Mesenchymal stem cell (in vitro differentiated cells and primary cell): ENCODE measurements around the gene PLXDC1.
"Not testable (repeated sequence)": the region's sequence is repeated elsewhere in the genome, so short reads cannot be mapped to it uniquely, and the experiment has no call there.

Experiments
- DNase-seq: peaks from one replicate; pipeline ENCODE4 v3.0.0-alpha.2; 2013
- H2AFZ ChIP-seq: one replicate; pipeline ENCODE4 v1.6.1; 2013; ENCODE audit warnings: low read depth, mild to moderate bottlenecking, control low read depth, inconsistent platforms, low read length, moderate library complexity
- H2AK5ac ChIP-seq: 2 replicates; pipeline ENCODE4 v1.6.1; 2013; ENCODE audit warnings: low read length, moderate library complexity, mild to moderate bottlenecking, inconsistent platforms; ENCODE audit not compliant: severe bottlenecking
- H2BK120ac ChIP-seq: one replicate; pipeline ENCODE4 v1.6.1; 2013; ENCODE audit warnings: low read depth, mild to moderate bottlenecking, inconsistent platforms, low read length, moderate library complexity
- H2BK12ac ChIP-seq, 2 experiments: one replicate each; pipeline ENCODE4 v1.6.1; 2013; ENCODE audit warnings: inconsistent platforms in 2 of 2, low read length in 2 of 2, mild to moderate bottlenecking in 2 of 2, moderate library complexity in 2 of 2, control low read depth in 1 of 2
- H2BK15ac ChIP-seq: one replicate; pipeline ENCODE4 v1.6.1; 2013; ENCODE audit warnings: mild to moderate bottlenecking, low read depth, inconsistent platforms; ENCODE audit not compliant: poor library complexity, severe bottlenecking
- H2BK5ac ChIP-seq: 2 replicates; pipeline ENCODE4 v1.6.1; 2013; ENCODE audit warnings: low read depth, mild to moderate bottlenecking, low read length, control low read depth, inconsistent platforms; ENCODE audit not compliant: poor library complexity, severe bottlenecking
- H3K14ac ChIP-seq, 2 experiments: one replicate each; pipeline ENCODE4 v1.6.1; 2013; ENCODE audit warnings: inconsistent platforms in 2 of 2, low read length in 2 of 2, control low read depth in 1 of 2, mild to moderate bottlenecking in 1 of 2, moderate library complexity in 1 of 2
- H3K18ac ChIP-seq, 2 experiments: one replicate each; pipeline ENCODE4 v1.6.1; 2013; ENCODE audit warnings: inconsistent platforms in 2 of 2, low read length in 2 of 2, control low read depth in 1 of 2, low read depth in 1 of 2, mild to moderate bottlenecking in 1 of 2
- H3K23ac ChIP-seq, 2 experiments: one replicate each; pipeline ENCODE4 v1.6.1; 2013; ENCODE audit warnings: inconsistent platforms in 2 of 2, low read length in 2 of 2, mild to moderate bottlenecking in 2 of 2, moderate library complexity in 2 of 2, control low read depth in 1 of 2
- H3K27ac ChIP-seq: 2 replicates; pipeline ENCODE4 v1.5.1; 2013; ENCODE audit warnings: mild to moderate bottlenecking, moderate library complexity, low read length, control low read depth, inconsistent platforms; ENCODE audit not compliant: poor library complexity, severe bottlenecking
- H3K27me3 ChIP-seq, 2 experiments: 2 replicates each; pipeline versions ENCODE4 v1.6.1 to v1.7.0; 2013; ENCODE audit warnings: low read length in 2 of 2, mild to moderate bottlenecking in 2 of 2, moderate library complexity in 2 of 2, control low read depth in 1 of 2, inconsistent platforms in 1 of 2; ENCODE audit not compliant: control insufficient read depth in 1 of 2, insufficient read depth in 1 of 2
- H3K36me3 ChIP-seq, 2 experiments: 2 replicates each; pipeline versions ENCODE4 v1.6.1 to v1.7.0; 2013; ENCODE audit warnings: low read length in 2 of 2, control low read depth in 1 of 2, inconsistent platforms in 1 of 2, low read depth in 1 of 2, mild to moderate bottlenecking in 1 of 2; ENCODE audit not compliant: insufficient read depth in 2 of 2, control insufficient read depth in 1 of 2
- H3K4ac ChIP-seq, 2 experiments: one replicate each; pipeline ENCODE4 v1.6.1; 2013; ENCODE audit warnings: inconsistent platforms in 2 of 2, low read length in 2 of 2, mild to moderate bottlenecking in 2 of 2, moderate library complexity in 2 of 2, control low read depth in 1 of 2, low read depth in 1 of 2
- H3K4me1 ChIP-seq: 2 replicates; pipeline ENCODE4 v1.6.1; 2013; ENCODE audit warnings: low read depth, low read length, control low read depth; ENCODE audit not compliant: control insufficient read depth, insufficient read depth
- H3K4me2 ChIP-seq: 2 replicates; pipeline ENCODE4 v1.6.1; 2013; ENCODE audit warnings: low read length, mild to moderate bottlenecking, inconsistent platforms; ENCODE audit not compliant: poor library complexity, severe bottlenecking
- H3K4me3 ChIP-seq, 2 experiments: 2 replicates each; pipeline versions ENCODE4 v1.5.1 to v1.7.0; 2013; ENCODE audit warnings: low read length in 2 of 2, mild to moderate bottlenecking in 2 of 2, control low read depth in 1 of 2, low read depth in 1 of 2; ENCODE audit not compliant: insufficient read depth in 1 of 2
- H3K79me1 ChIP-seq: replicated peaks from 2 replicates; pipeline ENCODE4 v1.6.1; 2013; ENCODE audit warnings: mild to moderate bottlenecking, control low read depth, low read length, inconsistent platforms; ENCODE audit not compliant: poor library complexity, severe bottlenecking
- H3K9ac ChIP-seq: 2 replicates; pipeline ENCODE4 v1.7.0; 2013; ENCODE audit warnings: mild to moderate bottlenecking, low read length, moderate library complexity
- H3K9me3 ChIP-seq: 2 replicates; pipeline ENCODE4 v1.7.0; 2013; ENCODE audit warnings: mild to moderate bottlenecking, low read length; ENCODE audit not compliant: control insufficient read depth
- H4K8ac ChIP-seq: one replicate; pipeline ENCODE4 v1.6.1; 2013; ENCODE audit warnings: inconsistent platforms, mild to moderate bottlenecking, low read length, moderate library complexity
- H4K91ac ChIP-seq: one replicate; pipeline ENCODE4 v1.6.1; 2013; ENCODE audit warnings: mild to moderate bottlenecking, low read length, inconsistent platforms
- whole genome bisulfite sequencing: methylation state at CpG from one replicate; pipeline ENCODE4 v1.1.7; 2013; ENCODE audit warnings: mixed read lengths; 5-methylcytosine and 5-hydroxymethylcytosine counted together

PLXDC1 gene

GRCh38 chr17:39168503-39168902 is 17.1 kb upstream of the PLXDC1 start:
- H3K23ac ChIP-seq, H2BK120ac ChIP-seq, H3K18ac ChIP-seq, H3K14ac ChIP-seq, H4K91ac ChIP-seq, H2BK15ac ChIP-seq, H3K4ac ChIP-seq, H2BK5ac ChIP-seq, H3K4me1 ChIP-seq, H3K36me3 ChIP-seq, DNase-seq, H2BK12ac ChIP-seq, H3K4me3 ChIP-seq, H3K4me2 ChIP-seq, H2AFZ ChIP-seq, H2AK5ac ChIP-seq, H3K9me3 ChIP-seq, H3K9ac ChIP-seq, H4K8ac ChIP-seq, H3K27ac ChIP-seq, H3K79me1 ChIP-seq: not testable (repeated sequence)
- WGBS = 88% methylated on average over 10 of the region's 10 CpGs
- peaks cover 24 to 52% of the 10 kb centered on the region in 2 experiments for H3K27me3 ChIP-seq

DNA sequence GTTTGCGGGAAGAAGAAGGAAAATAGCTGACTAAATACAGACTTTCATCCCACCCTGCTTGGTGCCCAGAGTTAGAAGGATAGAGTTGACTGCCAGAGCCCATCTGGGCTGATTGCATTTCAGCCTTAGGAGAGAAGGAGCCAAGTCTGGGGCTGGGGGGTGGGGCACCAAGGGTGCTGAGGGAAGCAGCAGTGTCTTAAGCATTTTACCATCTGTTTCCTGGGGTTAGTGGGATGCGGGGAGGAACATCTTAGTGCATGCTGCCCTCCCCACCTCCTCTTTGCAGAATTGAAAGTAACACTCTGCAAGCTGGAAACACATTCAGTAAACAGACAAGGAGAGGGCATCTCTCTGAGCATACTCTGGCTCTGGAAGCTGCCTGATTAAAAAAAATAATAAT is 16.0 kb upstream of the PLXDC1 start:
- no peak overlapping the region for H3K18ac ChIP-seq
- no peak overlapping the region for H2AFZ ChIP-seq
- H2BK5ac ChIP-seq = no peak overlapping the region
- H3K23ac ChIP-seq = no peak overlapping the region
- H2BK12ac ChIP-seq = no peak overlapping the region
- no peak overlapping the region for H3K14ac ChIP-seq
- no peak overlapping the region for H4K8ac ChIP-seq
- no peak overlapping the region for H2AK5ac ChIP-seq
- no peaks in the 10 kb centered on the region for H3K9me3 ChIP-seq
- 75% methylated on average over 2 of the region's 2 CpGs for WGBS
- peaks cover 5% of the 10 kb centered on the region for H3K4me1 ChIP-seq
- peaks cover 24 to 47% of the 10 kb centered on the region in 2 experiments for H3K27me3 ChIP-seq
- no peak overlapping the region for H3K4me3 ChIP-seq
- H3K36me3 ChIP-seq = no peaks in the 10 kb centered on the region
- DNase-seq = no peak
- no peak overlapping the region for H3K4ac ChIP-seq
- no peaks in the 10 kb centered on the region for H3K79me1 ChIP-seq
- no peak overlapping the region for H2BK15ac ChIP-seq
- no peak overlapping the region for H4K91ac ChIP-seq
- H3K4me2 ChIP-seq = no peak overlapping the region
- H3K27ac ChIP-seq = no peak overlapping the region
- H2BK120ac ChIP-seq = no peak overlapping the region
- no peak overlapping the region for H3K9ac ChIP-seq

DNA sequence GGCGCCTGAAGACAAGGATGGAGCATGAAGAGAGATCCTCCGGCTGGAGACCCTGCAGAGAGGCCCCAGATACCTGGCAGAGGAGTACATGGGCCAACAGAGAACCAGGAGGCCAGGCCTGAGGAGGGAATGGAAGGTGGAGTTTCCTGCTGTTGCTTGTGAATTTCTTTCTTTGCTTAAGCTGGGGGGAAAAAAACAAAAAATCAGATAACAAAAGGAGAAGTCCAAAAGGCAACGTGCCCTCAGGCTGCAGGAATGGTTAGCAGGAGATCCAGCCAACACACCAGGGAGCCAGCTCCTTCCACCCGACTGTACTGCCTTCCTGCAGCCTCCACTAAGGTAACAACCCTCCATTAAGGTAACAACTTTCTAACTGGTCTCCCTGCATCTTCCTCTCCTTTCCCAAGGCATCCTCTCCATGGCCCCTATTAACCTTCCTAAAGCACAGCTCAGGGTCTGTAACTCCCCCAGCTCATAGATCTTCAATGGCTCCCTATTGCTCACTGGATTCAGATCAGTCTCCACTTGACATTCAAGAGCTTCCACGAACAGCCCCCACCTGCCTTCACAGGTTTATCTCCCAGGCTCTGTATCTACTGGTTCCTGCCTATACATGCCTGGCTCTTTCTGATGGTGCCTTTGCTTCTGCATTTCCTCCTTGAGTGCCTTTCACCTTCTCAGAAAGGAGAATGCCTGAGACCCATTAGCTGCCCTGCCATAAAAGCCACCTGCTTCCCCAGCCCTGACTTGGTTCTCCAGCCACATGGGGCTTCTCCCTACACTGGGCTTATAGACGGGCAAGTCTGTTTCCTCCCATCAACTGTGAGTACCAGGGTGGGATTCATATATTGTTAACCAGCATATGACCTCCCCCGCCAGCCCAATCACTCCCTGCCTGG is 15.2 kb upstream of the PLXDC1 start:
- H2BK12ac ChIP-seq = no peak overlapping the region
- no peak overlapping the region for H3K4me3 ChIP-seq
- DNase-seq = no peak
- no peaks in the 10 kb centered on the region for H3K36me3 ChIP-seq
- H4K91ac ChIP-seq = no peak overlapping the region
- H3K18ac ChIP-seq = no peak overlapping the region
- no peak overlapping the region for H2AFZ ChIP-seq
- H3K4me1 ChIP-seq = peaks cover 5% of the 10 kb centered on the region
- H2BK120ac ChIP-seq = no peak overlapping the region
- no peak overlapping the region for H3K14ac ChIP-seq
- no peaks in the 10 kb centered on the region for H3K79me1 ChIP-seq
- H2AK5ac ChIP-seq = no peak overlapping the region
- no peak overlapping the region for H3K4me2 ChIP-seq
- no peak overlapping the region for H3K27ac ChIP-seq
- H3K23ac ChIP-seq = no peak overlapping the region
- no peak overlapping the region for H3K9ac ChIP-seq
- H3K4ac ChIP-seq = no peak overlapping the region
- 59% methylated on average over 6 of the region's 7 CpGs for WGBS
- peaks cover 24 to 39% of the 10 kb centered on the region in 2 experiments for H3K27me3 ChIP-seq
- H2BK15ac ChIP-seq = no peak overlapping the region
- no peak overlapping the region for H4K8ac ChIP-seq
- no peaks in the 10 kb centered on the region for H3K9me3 ChIP-seq
- no peak overlapping the region for H2BK5ac ChIP-seq

- WGBS = 50% methylated on average over 17 of the region's 17 CpGs
- peaks cover 5% of the 10 kb centered on the region for H3K4me1 ChIP-seq
Measured at GRCh38 chr17:39165841-39166349, 14.5 kb upstream of the PLXDC1 start, which contains the start of gene ARL5C. ARL5C (minus strand) TSS chr17:39166161; CDS start chr17:39165760, 401 bp downstream.

More at GRCh38 chr17:39165841-39166349, 14.5 kb upstream of the PLXDC1 start, which contains the start of gene ARL5C:
- Histone ChIP-seq H4K8ac (peak within 1 kb of the TSS; percentile 41), H3K4me2 (peak within 1 kb of the TSS; percentile 85), H2BK5ac (no peak within 1 kb of the TSS), H3K9me3 (no peaks in the 10 kb centered on the region), H3K36me3 (no peaks in the 10 kb centered on the region), H3K79me1 (no peaks in the 10 kb centered on the region), H3K23ac (no peak within 1 kb of the TSS), H2AFZ (no peak within 1 kb of the TSS), H3K14ac (peak within 1 kb of the TSS in 1 of 2 experiments; percentile 72), H3K27ac (no peak within 1 kb of the TSS), H3K27me3 (peaks cover 28 to 39% of the 10 kb centered on the region in 2 experiments), H2AK5ac (no peak within 1 kb of the TSS), H2BK12ac (no peak within 1 kb of the TSS), H2BK15ac (no peak within 1 kb of the TSS), H3K18ac (peak within 1 kb of the TSS in 1 of 2 experiments; percentile 49), H3K4ac (no peak within 1 kb of the TSS), H4K91ac (no peak within 1 kb of the TSS), H2BK120ac (no peak within 1 kb of the TSS), H3K4me3 (peak within 1 kb of the TSS; percentile 54 to 77), H3K9ac (peak within 1 kb of the TSS; percentile 80)
- no peak for DNase-seq
